Endodermal cell (in vitro differentiated cells): Measurements from ENCODE around the gene FGF14. TPM values are rescaled to one million over a fixed set of nuclear protein-coding genes. Genes with fewer than 3 reads are reported as not detected.

Experiments used
- DNase-seq: peaks from one replicate; pipeline ENCODE4 v3.0.0-alpha.2; 2017
- H3K27ac ChIP-seq: 2 replicates; pipeline ENCODE4 v1.5.1; 2013; ENCODE audit warnings: mild to moderate bottlenecking, low read depth, low read length, moderate library complexity
- H3K27me3 ChIP-seq: 2 replicates; pipeline ENCODE4 v1.6.1; 2013; ENCODE audit warnings: mild to moderate bottlenecking, low read length, moderate library complexity; ENCODE audit not compliant: insufficient read depth, control insufficient read depth, poor library complexity, severe bottlenecking
- H3K36me3 ChIP-seq: 2 replicates; pipeline ENCODE4 v1.7.0; 2013; ENCODE audit warnings: mild to moderate bottlenecking, low read length, moderate library complexity; ENCODE audit not compliant: control insufficient read depth, insufficient read depth
- H3K4me1 ChIP-seq: one replicate; pipeline ENCODE4 v1.7.0; 2013; ENCODE audit warnings: low read length; ENCODE audit not compliant: control insufficient read depth, insufficient read depth
- H3K4me3 ChIP-seq: 2 replicates; pipeline ENCODE4 v1.5.1; 2013; ENCODE audit warnings: mild to moderate bottlenecking, low read length, moderate library complexity
- H3K9ac ChIP-seq: 2 replicates; pipeline ENCODE4 v1.6.1; 2013; ENCODE audit warnings: mild to moderate bottlenecking, low read length, moderate library complexity; ENCODE audit not compliant: poor library complexity, severe bottlenecking; ENCODE audit errors: extremely low read depth
- H3K9me3 ChIP-seq: 2 replicates; pipeline ENCODE4 v1.6.1; 2013; ENCODE audit warnings: mild to moderate bottlenecking, low read length, moderate library complexity; ENCODE audit not compliant: control insufficient read depth
- H3K27ac Mint-ChIP-seq: 2 replicates; pipeline ENCODE4 v1.8.0; 2020; ENCODE audit warnings: mixed read lengths
- H3K27me3 Mint-ChIP-seq: 2 replicates; pipeline ENCODE4 v1.8.0; 2021; ENCODE audit warnings: mild to moderate bottlenecking, mixed read lengths; ENCODE audit not compliant: insufficient read depth
- H3K36me3 Mint-ChIP-seq: 2 replicates; pipeline ENCODE4 v1.8.0; 2020; ENCODE audit warnings: low read depth, mixed read lengths
- H3K4me1 Mint-ChIP-seq: 2 replicates; pipeline ENCODE4 v1.8.0; 2020; ENCODE audit warnings: mixed read lengths
- H3K4me3 Mint-ChIP-seq: 2 replicates; pipeline ENCODE4 v1.8.0; 2020; ENCODE audit warnings: mild to moderate bottlenecking, moderate library complexity, mixed read lengths
- H3K9me3 Mint-ChIP-seq: 2 replicates; pipeline ENCODE4 v1.8.0; 2020; ENCODE audit warnings: mild to moderate bottlenecking, mixed read lengths
- CTCF ChIP-seq: fragments of 200-600 bp; sonication (generic); conservative IDR thresholded peaks from 2 replicates; pipeline ENCODE4 v1.5.0; 2021; ENCODE audit warnings: antibody characterized with exemption, mild to moderate bottlenecking
- WGBS, 2 experiments: methylation state at CpG; one replicate each; pipeline versions ENCODE4 v1.1.5 to v1.1.7; 2013; ENCODE audit warnings: missing lambda C conversion rate in 2 of 2, mixed read lengths in 1 of 2; ENCODE audit not compliant: insufficient coverage in 1 of 2, insufficient read length in 1 of 2; 5-methylcytosine and 5-hydroxymethylcytosine counted together
- total RNA-seq, 2 donors: library from RNA; stranded (reverse); fragmentation: NEBNext Ultra II Directional in 1 of 2; extraction: Animal tissue kit (Norgen Biotek cat#: 25700) in 1 of 2; gene quantifications; 2 replicates in 1 of 2; 3 replicates in 1 of 2; pipeline ENCODE4 v1.2.1, GENCODE V29; 2021

FGF14 gene
- total RNA-seq, 2 donors from 2014 or later = 0.15 to 0.26 TPM

GRCh38 chr13:102214956-102215355 lies 186.9 kb downstream of the FGF14 start:
- Histone ChIP-seq H3K27ac (no peak overlapping the region), H3K36me3 (no peaks in the 10 kb centered on the region), H3K4me1 (peaks cover 9% of the 10 kb centered on the region), H3K27me3 (no peaks in the 10 kb centered on the region), H3K9ac (no peak overlapping the region), H3K4me3 (no peak overlapping the region), H3K9me3 (no peaks in the 10 kb centered on the region)
- H3K36me3 Mint-ChIP-seq = no peaks in the 10 kb centered on the region
- peaks cover 18% of the 10 kb centered on the region for H3K4me1 Mint-ChIP-seq
- H3K4me3 Mint-ChIP-seq = no peak overlapping the region
- H3K9me3 Mint-ChIP-seq = no peaks in the 10 kb centered on the region
- no peak overlapping the region for H3K27ac Mint-ChIP-seq
- no peak for TF ChIP-seq CTCF
- DNase-seq = no peak
- no peaks in the 10 kb centered on the region for H3K27me3 Mint-ChIP-seq

- Histone ChIP-seq H3K4me1 (peaks cover 9% of the 10 kb centered on the region), H3K9me3 (no peaks in the 10 kb centered on the region), H3K9ac (no peak overlapping the region), H3K4me3 (no peak overlapping the region), H3K27me3 (no peaks in the 10 kb centered on the region), H3K36me3 (no peaks in the 10 kb centered on the region), H3K27ac (no peak overlapping the region)
- 36 to 57% methylated on average over 2 to 3 of the region's 3 CpGs for WGBS, 2 experiments
- Mint-ChIP-seq H3K4me3 (no peak overlapping the region), H3K4me1 (peaks cover 20% of the 10 kb centered on the region), H3K9me3 (no peaks in the 10 kb centered on the region), H3K27me3 (no peaks in the 10 kb centered on the region), H3K27ac (peak overlapping the region; percentile 4), H3K36me3 (no peaks in the 10 kb centered on the region)
- peak; percentile 73 for DNase-seq
- TF ChIP-seq CTCF = no peak
Measured at GRCh38 chr13:102212729-102213128, 189.1 kb downstream of the FGF14 start.

GRCh38 chr13:102208347-102208746 lies 193.5 kb downstream of the FGF14 start:
- Mint-ChIP-seq H3K4me3 (no peak overlapping the region), H3K9me3 (no peaks in the 10 kb centered on the region), H3K4me1 (peaks cover 17% of the 10 kb centered on the region), H3K27ac (no peak overlapping the region), H3K36me3 (no peaks in the 10 kb centered on the region), H3K27me3 (no peaks in the 10 kb centered on the region)
- Histone ChIP-seq H3K27me3 (no peaks in the 10 kb centered on the region), H3K4me3 (no peak overlapping the region), H3K9ac (no peak overlapping the region), H3K9me3 (no peaks in the 10 kb centered on the region), H3K27ac (no peak overlapping the region), H3K36me3 (no peaks in the 10 kb centered on the region), H3K4me1 (peaks cover 9% of the 10 kb centered on the region)
- DNase-seq = no peak
- TF ChIP-seq CTCF = no peak
